Neural progenitor cell (in vitro differentiated cells): ENCODE data around the gene POSTN. TPM values are rescaled to one million over a fixed set of nuclear protein-coding genes. Genes with fewer than 3 reads are reported as not detected.

Source experiments
- DNase-seq: peaks from one replicate; pipeline ENCODE4 v3.0.0-alpha.2; 2016; ENCODE audit warnings: low spot score
- H2AFZ ChIP-seq: fragments of 200-600 bp; sonication (generic); replicated peaks from 2 replicates; pipeline ENCODE4 v1.6.1; 2016; ENCODE audit warnings: antibody characterized with exemption
- H3F3A ChIP-seq: fragments of 200-600 bp; sonication (generic); 2 replicates; pipeline ENCODE4 v1.6.1; 2016; ENCODE audit warnings: antibody characterized with exemption, low read depth
- H3K27ac ChIP-seq: fragments of 200-600 bp; sonication (generic); 2 replicates; pipeline ENCODE4 v1.5.1; 2016; ENCODE audit warnings: mild to moderate bottlenecking
- H3K27me3 ChIP-seq: fragments of 200-600 bp; sonication (generic); 2 replicates; pipeline ENCODE4 v1.6.1; 2016; ENCODE audit warnings: mild to moderate bottlenecking, moderate library complexity
- H3K36me3 ChIP-seq: fragments of 200-600 bp; sonication (generic); 2 replicates; pipeline ENCODE4 v1.5.1; 2016
- H3K4me1 ChIP-seq: fragments of 200-600 bp; sonication (generic); 2 replicates; pipeline ENCODE4 v1.6.1; 2016; ENCODE audit warnings: mixed run types
- H3K4me2 ChIP-seq: fragments of 200-600 bp; sonication (generic); 2 replicates; pipeline ENCODE4 v1.6.1; 2016
- H3K4me3 ChIP-seq: fragments of 200-600 bp; sonication (generic); 2 replicates; pipeline ENCODE4 v1.5.1; 2016
- H3K79me2 ChIP-seq: fragments of 200-600 bp; sonication (generic); 2 replicates; pipeline ENCODE4 v1.6.1; 2016; ENCODE audit warnings: low read depth
- H3K9ac ChIP-seq: fragments of 200-600 bp; sonication (generic); 2 replicates; pipeline ENCODE4 v1.6.1; 2016
- H3K9me3 ChIP-seq: fragments of 200-600 bp; sonication (generic); 2 replicates; pipeline ENCODE4 v1.5.1; 2016; ENCODE audit warnings: low read depth
- H4K20me1 ChIP-seq: fragments of 200-600 bp; sonication (generic); 2 replicates; pipeline ENCODE4 v1.6.1; 2016; ENCODE audit warnings: low read depth
- H3K27ac Mint-ChIP-seq: 3 replicates; pipeline ENCODE4 v1.8.0; 2021; ENCODE audit warnings: mixed read lengths
- H3K27me3 Mint-ChIP-seq: 2 replicates; pipeline ENCODE4 v1.8.0; 2022; ENCODE audit warnings: low read depth, mild to moderate bottlenecking, inconsistent platforms, moderate library complexity, mixed read lengths; ENCODE audit not compliant: insufficient read depth
- H3K36me3 Mint-ChIP-seq: 3 replicates; pipeline ENCODE4 v1.8.0; 2021; ENCODE audit warnings: mixed read lengths
- H3K4me1 Mint-ChIP-seq: 3 replicates; pipeline ENCODE4 v1.8.0; 2021; ENCODE audit warnings: mixed read lengths
- H3K4me3 Mint-ChIP-seq: 3 replicates; pipeline ENCODE4 v1.8.0; 2021; ENCODE audit warnings: mild to moderate bottlenecking, moderate library complexity, mixed read lengths
- H3K9me3 Mint-ChIP-seq: 3 replicates; pipeline ENCODE4 v1.8.0; 2020; ENCODE audit warnings: mixed read lengths
- CTCF ChIP-seq: fragments of 200-600 bp; sonication (generic); IDR thresholded peaks from 2 replicates; pipeline ENCODE4 v1.5.1; 2017; ENCODE audit warnings: antibody characterized with exemption, mild to moderate bottlenecking
- EZH2 ChIP-seq: fragments of 200-600 bp; sonication (generic); IDR thresholded peaks from 2 replicates; pipeline ENCODE4 v1.6.1; 2017; ENCODE audit warnings: antibody characterized with exemption, mild to moderate bottlenecking, moderate library complexity
- EZH2phosphoT487 ChIP-seq: fragments of 200-600 bp; sonication (generic); IDR thresholded peaks from 2 replicates; pipeline ENCODE4 v1.6.1; 2017; ENCODE audit warnings: antibody characterized with exemption
- total RNA-seq: library from RNA; depleted of rRNA; stranded (reverse); fragments of >200 nt; gene quantifications from 2 replicates; pipeline ENCODE4 v1.2.3, GENCODE V29; 2015; ENCODE audit warnings: low replicate concordance

The POSTN gene
- total RNA-seq, 1 donor from 2014 or later: not detected

GRCh38 chr13:37636701-37637100 lies 38.1 kb upstream of the POSTN start:
- Histone ChIP-seq H3K9me3 (no peaks in the 10 kb centered on the region), H3K79me2 (no peaks in the 10 kb centered on the region), H3K9ac (no peak overlapping the region), H4K20me1 (no peaks in the 10 kb centered on the region), H2AFZ (no peak overlapping the region), H3F3A (no peaks in the 10 kb centered on the region), H3K36me3 (no peaks in the 10 kb centered on the region), H3K4me1 (no peaks in the 10 kb centered on the region), H3K27me3 (no peaks in the 10 kb centered on the region), H3K27ac (no peak overlapping the region), H3K4me3 (no peak overlapping the region), H3K4me2 (no peak overlapping the region)
- Mint-ChIP-seq H3K4me3 (no peak overlapping the region), H3K9me3 (no peaks in the 10 kb centered on the region), H3K36me3 (peaks cover 13% of the 10 kb centered on the region), H3K27ac (no peak overlapping the region), H3K4me1 (peaks cover 10% of the 10 kb centered on the region), H3K27me3 (no peaks in the 10 kb centered on the region)
- DNase-seq: no peak
- TF ChIP-seq CTCF (no peak), EZH2 (no peak), EZH2phosphoT487 (no peak)

- H3K27ac Mint-ChIP-seq: no peak overlapping the region
- no peaks in the 10 kb centered on the region for H3K36me3 ChIP-seq
Measured at GRCh38 chr13:37632294-37632693, 33.7 kb upstream of the POSTN start.

DNA sequence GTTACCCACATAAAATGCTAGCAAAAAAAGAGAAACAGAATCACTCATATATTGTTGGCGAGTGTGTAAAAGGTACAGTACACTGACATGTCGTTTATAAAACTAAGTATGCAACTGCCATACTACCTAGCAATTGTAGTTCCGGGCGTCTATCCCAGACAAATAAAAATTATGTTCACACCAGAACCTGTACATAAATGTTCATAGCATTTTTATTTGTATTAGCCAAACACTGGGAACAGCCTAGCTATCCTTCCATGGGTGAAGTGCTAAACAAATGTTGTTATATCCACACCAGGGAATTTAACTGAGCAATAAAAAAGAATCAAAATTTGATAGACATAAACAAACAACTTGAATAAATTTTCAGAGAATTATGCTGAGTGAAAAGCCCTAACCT lies 28.9 kb upstream of the POSTN start:
- Mint-ChIP-seq H3K4me3 (no peak overlapping the region), H3K36me3 (no peaks in the 10 kb centered on the region), H3K27ac (no peak overlapping the region), H3K9me3 (no peaks in the 10 kb centered on the region), H3K27me3 (no peaks in the 10 kb centered on the region), H3K4me1 (no peaks in the 10 kb centered on the region)
- no peaks in the 10 kb centered on the region for H4K20me1 ChIP-seq
- H3K79me2 ChIP-seq: no peaks in the 10 kb centered on the region
- H2AFZ ChIP-seq: no peak overlapping the region
- no peak overlapping the region for H3K9ac ChIP-seq
- H3K4me2 ChIP-seq: no peak overlapping the region
- H3F3A ChIP-seq: no peaks in the 10 kb centered on the region
- H3K4me3 ChIP-seq: no peak overlapping the region
- no peaks in the 10 kb centered on the region for H3K27me3 ChIP-seq
- no peaks in the 10 kb centered on the region for H3K36me3 ChIP-seq
- no peaks in the 10 kb centered on the region for H3K9me3 ChIP-seq
- no peak overlapping the region for H3K27ac ChIP-seq
- DNase-seq: no peak
- H3K4me1 ChIP-seq: no peaks in the 10 kb centered on the region
- TF ChIP-seq EZH2phosphoT487: no peak

More at GRCh38 chr13:37632294-37632693, 33.7 kb upstream of the POSTN start:
- H3K27ac ChIP-seq: no peak overlapping the region
- H3K79me2 ChIP-seq: no peaks in the 10 kb centered on the region
- no peaks in the 10 kb centered on the region for H3F3A ChIP-seq
- Mint-ChIP-seq H3K36me3 (peaks cover 5% of the 10 kb centered on the region), H3K27me3 (no peaks in the 10 kb centered on the region), H3K4me1 (no peaks in the 10 kb centered on the region), H3K9me3 (no peaks in the 10 kb centered on the region), H3K4me3 (no peak overlapping the region)
- H3K4me3 ChIP-seq: no peak overlapping the region
- H3K9me3 ChIP-seq: no peaks in the 10 kb centered on the region
- H3K4me2 ChIP-seq: no peak overlapping the region
- no peak for DNase-seq
- no peaks in the 10 kb centered on the region for H3K27me3 ChIP-seq
- H3K4me1 ChIP-seq: no peaks in the 10 kb centered on the region
- TF ChIP-seq EZH2phosphoT487 (no peak), EZH2 (no peak), CTCF (no peak)
- no peak overlapping the region for H2AFZ ChIP-seq
- no peaks in the 10 kb centered on the region for H4K20me1 ChIP-seq
- H3K9ac ChIP-seq: no peak overlapping the region

GRCh38 chr13:37621811-37622361 lies 23.3 kb upstream of the POSTN start:
- no peak overlapping the region for H3K27ac Mint-ChIP-seq

More at GRCh38 chr13:37621811-37622361, 23.3 kb upstream of the POSTN start:
- TF ChIP-seq EZH2phosphoT487 (no peak), CTCF (no peak)
- H3F3A ChIP-seq: no peaks in the 10 kb centered on the region
- no peaks in the 10 kb centered on the region for H3K36me3 ChIP-seq
- H3K4me1 Mint-ChIP-seq: peaks cover 14% of the 10 kb centered on the region
- no peaks in the 10 kb centered on the region for H3K4me1 ChIP-seq
- no peak for DNase-seq
- H3K4me2 ChIP-seq: no peak overlapping the region
- H3K4me3 ChIP-seq: no peak overlapping the region
- no peak overlapping the region for H3K27ac ChIP-seq
- H4K20me1 ChIP-seq: no peaks in the 10 kb centered on the region
- H3K9ac ChIP-seq: no peak overlapping the region
- peaks cover 3% of the 10 kb centered on the region for H3K9me3 Mint-ChIP-seq
- H3K79me2 ChIP-seq: no peaks in the 10 kb centered on the region
- no peak overlapping the region for H2AFZ ChIP-seq
- H3K9me3 ChIP-seq: no peaks in the 10 kb centered on the region
- no peaks in the 10 kb centered on the region for H3K27me3 Mint-ChIP-seq
- H3K27me3 ChIP-seq: no peaks in the 10 kb centered on the region
- no peaks in the 10 kb centered on the region for H3K36me3 Mint-ChIP-seq
- no peak overlapping the region for H3K4me3 Mint-ChIP-seq
